Measurements from ENCODE around the gene ERG. TPM values are rescaled to one million over a fixed set of nuclear protein-coding genes. Genes with fewer than 3 reads are reported as not detected.

ERG gene
- polyA plus RNA-seq, 1 experiment = not detected

DNA sequence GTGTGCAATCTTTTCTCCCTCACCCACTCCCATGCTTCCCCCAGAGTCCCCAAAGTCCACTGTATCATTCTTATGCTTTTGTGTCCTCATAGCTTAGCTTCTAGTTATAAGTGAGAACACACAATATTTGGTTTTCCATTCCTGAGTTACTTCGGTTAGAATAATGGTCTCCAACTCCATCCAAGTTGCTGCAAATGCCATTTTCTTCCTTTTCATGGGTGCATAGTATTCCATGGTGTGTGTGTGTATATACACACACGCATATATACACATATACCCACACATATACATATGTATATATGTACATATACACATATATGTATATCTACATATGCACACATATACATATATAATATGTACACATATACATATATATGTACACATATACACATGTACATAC lies 69.3 kb downstream of the ERG start:
- no peak overlapping the region for H3K27ac ChIP-seq (ENCODE audit: low read depth, low read length)
- H3K27me3 ChIP-seq (ENCODE audit: control insufficient read depth, insufficient read depth, low read length) = peaks cover 5% of the 10 kb centered on the region
- TF ChIP-seq CTCF (IDR thresholded peaks at IDR 0.05; ENCODE audit: low read depth, low read length) = no peak
- ChIA-PET CTCF (no interaction called here), POLR2A (no interaction called here)
- H3K4me3 ChIP-seq (ENCODE audit: low read depth, low read length) = no peak overlapping the region
- no peak for DNase-seq (ENCODE audit: low read depth, low spot score)
- H3K9me3 ChIP-seq (ENCODE audit: control insufficient read depth, insufficient read depth, low read length) = no peaks in the 10 kb centered on the region

DNA sequence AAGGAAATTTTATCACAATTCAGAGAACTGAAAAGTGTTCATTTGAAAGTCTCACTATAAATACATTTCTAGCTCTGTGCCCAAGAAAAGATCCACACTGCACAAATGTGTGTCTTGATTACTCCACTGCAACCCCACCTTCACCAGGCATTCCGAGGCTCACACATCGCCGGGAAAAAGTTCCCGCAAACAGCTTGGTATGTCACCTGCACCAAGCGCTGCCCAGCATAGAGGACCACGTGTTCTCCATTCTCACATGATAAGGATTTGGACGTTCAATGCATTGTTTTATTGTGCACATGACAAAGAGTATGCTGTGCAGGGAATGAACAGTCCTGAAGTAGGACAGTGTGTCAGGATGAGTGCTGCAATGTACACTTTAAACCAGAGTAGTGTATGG lies 70.1 kb downstream of the ERG start:
- CTCF ChIA-PET = no interaction called here
- Histone ChIP-seq H3K27ac (ENCODE audit: low read depth, low read length) (no peak overlapping the region), H3K4me3 (ENCODE audit: low read depth, low read length) (no peak overlapping the region), H3K27me3 (ENCODE audit: control insufficient read depth, insufficient read depth, low read length) (peaks cover 5% of the 10 kb centered on the region), H3K9me3 (ENCODE audit: control insufficient read depth, insufficient read depth, low read length) (no peaks in the 10 kb centered on the region)
- no peak for DNase-seq (ENCODE audit: low read depth, low spot score)
- no peak for TF ChIP-seq CTCF (IDR thresholded peaks at IDR 0.05; ENCODE audit: low read depth, low read length)
- POLR2A ChIA-PET = interaction anchor here (0.6 kb wide), 1 partner anchor 294 kb away, joined by 3 read pairs; no protein-coding TSS in a partner anchor

DNA sequence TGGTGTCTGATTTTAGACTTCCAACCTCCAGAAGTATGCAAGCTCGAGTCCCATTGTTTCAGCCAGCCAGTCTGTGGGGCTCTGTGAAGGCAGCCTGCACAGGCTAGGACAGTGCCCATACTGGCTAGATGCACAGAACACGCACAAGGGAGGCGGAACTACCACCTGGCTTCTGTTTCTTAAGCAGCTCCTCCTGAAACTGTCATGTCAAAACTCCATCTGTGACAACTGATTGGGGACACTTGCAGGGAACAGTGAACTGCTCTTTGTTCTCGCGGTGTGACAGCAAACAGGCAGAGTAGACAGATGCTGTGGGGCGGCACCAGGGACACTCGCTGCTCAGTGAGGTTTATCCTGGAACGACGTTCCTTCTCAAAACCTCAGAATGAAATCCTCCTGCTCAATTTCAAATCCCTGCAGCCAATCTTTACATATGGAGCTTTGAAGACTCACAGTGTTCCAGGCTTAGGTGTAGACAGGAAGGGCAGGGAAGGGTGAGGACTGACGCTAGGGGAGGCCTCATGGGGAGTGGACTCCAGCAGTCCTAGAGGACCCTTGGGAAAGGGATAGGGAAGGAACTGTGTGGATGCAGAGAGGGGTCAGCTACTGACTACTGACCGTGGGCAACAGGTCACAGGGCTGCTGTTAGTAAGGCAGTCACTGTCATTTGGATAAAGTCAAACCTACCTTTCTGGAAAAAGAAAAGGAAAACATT lies 73.8 kb downstream of the ERG start:
- Histone ChIP-seq H3K27ac (ENCODE audit: low read depth, low read length) (no peak overlapping the region), H3K4me3 (ENCODE audit: low read depth, low read length) (no peak overlapping the region), H3K9me3 (ENCODE audit: control insufficient read depth, insufficient read depth, low read length) (no peaks in the 10 kb centered on the region), H3K27me3 (ENCODE audit: control insufficient read depth, insufficient read depth, low read length) (peaks cover 9% of the 10 kb centered on the region)
- CTCF ChIA-PET = no interaction called here
- no peak for DNase-seq (ENCODE audit: low read depth, low spot score)
- POLR2A ChIA-PET = no interaction called here
- no peak for TF ChIP-seq CTCF (IDR thresholded peaks at IDR 0.05; ENCODE audit: low read depth, low read length)

DNA sequence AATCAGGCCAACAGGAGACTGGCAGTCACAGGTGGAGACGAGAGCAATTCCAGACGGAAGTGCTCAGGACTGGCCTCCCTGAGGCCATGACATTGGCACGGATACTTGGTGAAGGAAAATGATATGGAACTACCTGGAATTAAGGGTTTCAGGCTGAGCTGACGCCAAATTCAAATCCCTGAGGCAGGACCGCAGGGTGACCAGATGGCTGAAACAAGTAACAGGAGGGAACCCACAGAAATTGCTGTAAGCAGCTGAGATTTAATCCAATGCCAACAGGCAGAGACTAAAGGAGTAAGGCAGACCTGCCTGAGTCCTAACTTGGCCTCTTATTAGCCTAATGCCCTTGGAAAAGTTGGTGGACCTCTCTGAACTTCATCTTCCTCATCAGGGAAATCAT lies 76.2 kb downstream of the ERG start:
- H3K27me3 ChIP-seq (ENCODE audit: control insufficient read depth, insufficient read depth, low read length) = peaks cover 11% of the 10 kb centered on the region
- no peak for DNase-seq (ENCODE audit: low read depth, low spot score)
- H3K4me3 ChIP-seq (ENCODE audit: low read depth, low read length) = no peak overlapping the region
- no peaks in the 10 kb centered on the region for H3K9me3 ChIP-seq (ENCODE audit: control insufficient read depth, insufficient read depth, low read length)
- ChIA-PET POLR2A (no interaction called here), CTCF (no interaction called here)
- no peak overlapping the region for H3K27ac ChIP-seq (ENCODE audit: low read depth, low read length)
- no peak for TF ChIP-seq CTCF (IDR thresholded peaks at IDR 0.05; ENCODE audit: low read depth, low read length)

GRCh38 chr21:38420140-38420539 lies 78.1 kb downstream of the ERG start:
- H3K9me3 ChIP-seq (ENCODE audit: control insufficient read depth, insufficient read depth, low read length) = no peaks in the 10 kb centered on the region
- H3K27me3 ChIP-seq (ENCODE audit: control insufficient read depth, insufficient read depth, low read length) = peaks cover 11% of the 10 kb centered on the region
- H3K27ac ChIP-seq (ENCODE audit: low read depth, low read length) = no peak overlapping the region
- TF ChIP-seq CTCF (IDR thresholded peaks at IDR 0.05; ENCODE audit: low read depth, low read length) = no peak
- POLR2A ChIA-PET = no interaction called here
- CTCF ChIA-PET = no interaction called here
- DNase-seq (ENCODE audit: low read depth, low spot score) = no peak
- no peak overlapping the region for H3K4me3 ChIP-seq (ENCODE audit: low read depth, low read length)
